ENCODE measurements around the gene TENM4.

TENM4 gene

DNA sequence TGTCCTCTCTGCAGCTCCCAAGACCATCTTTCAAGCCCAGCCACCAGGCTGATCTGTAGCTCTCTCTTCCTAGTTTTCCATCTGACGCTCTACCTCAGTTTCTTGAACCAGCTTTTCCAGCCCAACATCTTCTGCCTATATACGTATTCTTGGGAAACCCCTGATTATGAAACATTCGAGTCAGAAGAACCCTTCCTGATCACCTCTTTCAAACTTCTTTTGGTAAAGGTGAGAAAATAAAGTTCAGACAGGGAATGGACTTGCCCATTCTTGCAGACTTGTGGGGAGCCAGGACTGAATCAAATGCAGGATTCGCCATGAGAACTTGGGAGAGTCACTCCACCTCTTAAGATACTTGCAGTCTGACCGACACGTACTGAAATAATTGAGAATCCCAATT lies 696.6 kb downstream of the TENM4 start:
- no peak for DNase-seq (ENCODE audit: low read depth)

DNA sequence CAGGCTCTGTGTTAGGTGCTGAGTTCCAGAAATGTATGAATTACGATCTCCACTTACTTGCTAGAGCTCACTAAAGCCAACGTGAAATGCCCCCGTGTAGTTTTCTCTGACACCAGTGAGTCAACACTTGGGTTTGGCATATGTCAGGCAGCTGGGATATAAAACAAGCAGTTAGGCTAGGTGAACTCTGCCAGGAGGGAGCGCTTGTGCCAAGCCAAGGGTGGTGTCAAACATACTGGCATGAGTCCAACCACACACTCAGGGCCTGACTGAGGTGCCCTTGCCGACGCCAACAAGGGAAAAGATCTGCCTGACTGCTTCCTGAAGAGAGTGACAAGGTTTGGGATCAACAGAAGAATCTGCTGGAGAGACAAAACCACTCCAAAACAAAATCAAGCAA lies 698.4 kb downstream of the TENM4 start:
- DNase-seq (ENCODE audit: low read depth) = no peak

DNA sequence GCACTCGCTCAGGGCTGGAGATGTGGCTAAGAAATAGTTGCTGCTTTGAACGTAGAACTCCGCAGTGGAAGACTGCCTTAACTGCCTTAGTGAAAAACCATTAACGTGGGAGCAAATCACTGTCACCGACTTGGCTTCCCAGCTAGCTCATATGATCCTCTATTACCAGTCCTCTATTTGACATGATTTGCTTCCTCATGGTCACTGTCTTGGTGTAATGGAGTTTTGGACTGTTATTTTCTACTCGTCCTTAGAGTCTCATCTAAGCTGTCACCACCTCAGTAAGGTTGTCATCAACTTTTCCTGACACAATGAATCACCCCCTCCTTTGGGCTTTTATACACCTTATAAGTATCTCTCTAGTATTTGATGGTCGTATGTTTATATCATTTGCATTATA lies 699.1 kb downstream of the TENM4 start:
- no peak for DNase-seq (ENCODE audit: low read depth)

DNA sequence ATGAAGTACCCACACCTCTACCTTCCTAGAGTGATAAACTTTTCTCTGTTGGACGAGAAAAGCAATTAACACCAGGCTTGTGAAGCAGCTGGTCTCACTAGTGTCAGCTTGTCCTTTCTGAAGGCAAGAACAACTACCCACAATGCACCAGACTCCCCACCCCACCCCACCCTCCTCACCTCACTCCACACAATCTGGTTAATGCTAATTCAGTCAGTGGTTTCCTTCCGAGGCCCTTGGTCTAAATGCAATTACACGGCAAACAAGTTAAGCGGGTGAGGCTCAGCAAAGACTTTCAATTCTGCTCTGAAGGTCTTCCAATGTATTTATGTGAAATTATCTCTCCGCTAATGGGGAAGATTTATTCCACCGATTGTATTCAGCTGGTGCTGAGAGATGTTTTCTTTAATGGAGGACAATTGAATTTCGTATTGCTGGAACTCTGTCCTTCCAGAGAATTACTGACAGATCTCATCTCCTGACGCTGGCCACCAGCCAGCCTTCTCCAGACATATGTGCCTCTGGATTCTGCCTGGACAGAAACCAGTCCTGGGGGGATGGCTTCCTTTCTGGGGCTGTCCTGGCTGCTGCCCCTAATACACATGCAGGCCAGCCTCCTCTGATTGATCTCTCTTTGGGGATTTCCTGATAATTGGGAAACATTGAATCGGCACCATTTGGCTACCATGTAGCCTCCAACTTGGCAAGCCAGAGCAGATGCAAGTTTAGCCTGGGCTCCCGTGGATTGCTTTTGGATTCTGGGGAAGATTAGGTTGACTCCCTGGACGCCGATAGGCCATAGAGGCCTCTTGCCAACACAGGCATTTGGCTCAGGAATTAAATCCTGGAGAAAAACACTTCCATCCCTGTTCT lies 700.4 kb downstream of the TENM4 start:
- DNase-seq (ENCODE audit: low read depth) = no peak

DNA sequence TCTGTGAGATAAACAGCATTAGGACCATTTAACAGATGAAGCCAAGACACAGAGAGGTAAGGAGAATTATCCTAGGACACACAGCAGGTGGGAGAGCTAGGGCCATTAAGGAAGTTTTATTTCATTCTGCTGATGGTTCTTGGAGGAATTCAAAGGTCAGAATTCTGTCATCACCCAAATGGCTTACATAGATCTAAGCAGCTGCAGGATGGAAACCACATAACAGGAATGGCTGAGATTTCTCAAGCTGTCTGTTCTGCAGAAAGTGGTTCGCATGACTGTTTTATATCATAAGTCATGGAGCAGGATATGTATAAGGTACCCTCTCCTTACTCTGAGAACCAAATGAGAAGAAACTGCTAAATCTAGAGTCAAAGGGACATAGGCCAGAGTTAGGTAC lies 702.9 kb downstream of the TENM4 start:
- no peak for DNase-seq (ENCODE audit: low read depth)

DNA sequence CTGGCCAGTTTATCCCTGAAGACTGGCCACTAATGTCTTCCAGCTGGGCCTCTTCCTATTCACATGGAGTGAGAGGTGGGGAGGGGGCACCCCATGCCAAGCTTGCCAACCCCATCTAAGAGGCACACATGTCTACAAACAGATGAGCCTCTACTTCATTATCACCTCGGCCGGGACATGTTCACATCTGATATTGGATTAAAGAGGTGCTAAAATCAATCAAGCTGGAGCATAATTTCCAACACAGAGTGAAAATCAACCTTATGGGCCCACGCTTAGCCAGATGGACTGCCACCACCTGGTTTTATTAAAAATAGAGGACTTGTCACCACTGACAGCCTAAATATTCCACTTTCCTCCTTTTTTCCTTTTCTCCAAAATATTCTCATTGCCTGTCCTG lies 703.5 kb downstream of the TENM4 start:
- no peak for DNase-seq (ENCODE audit: low read depth)

DNA sequence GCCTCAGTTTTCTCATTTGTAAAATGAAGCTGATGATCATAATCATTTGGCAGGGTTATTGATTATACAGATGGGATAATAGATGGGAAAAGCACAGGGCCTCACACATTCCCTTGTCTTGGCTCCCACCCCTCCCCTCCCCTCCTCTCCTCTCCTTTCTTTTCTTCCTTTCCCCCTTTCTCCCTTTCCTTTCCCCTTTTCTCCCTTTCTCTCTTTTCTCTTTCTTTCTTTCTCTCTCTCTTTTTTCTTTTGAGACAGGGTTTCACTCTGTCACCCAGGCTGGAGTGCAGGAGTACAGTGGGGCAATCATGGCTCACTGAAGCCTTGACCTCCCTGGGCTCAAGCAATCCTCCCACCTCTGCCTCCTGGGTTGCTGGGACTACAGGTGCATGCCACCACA lies 705.1 kb downstream of the TENM4 start:
- no peak for DNase-seq (ENCODE audit: low read depth)

DNA sequence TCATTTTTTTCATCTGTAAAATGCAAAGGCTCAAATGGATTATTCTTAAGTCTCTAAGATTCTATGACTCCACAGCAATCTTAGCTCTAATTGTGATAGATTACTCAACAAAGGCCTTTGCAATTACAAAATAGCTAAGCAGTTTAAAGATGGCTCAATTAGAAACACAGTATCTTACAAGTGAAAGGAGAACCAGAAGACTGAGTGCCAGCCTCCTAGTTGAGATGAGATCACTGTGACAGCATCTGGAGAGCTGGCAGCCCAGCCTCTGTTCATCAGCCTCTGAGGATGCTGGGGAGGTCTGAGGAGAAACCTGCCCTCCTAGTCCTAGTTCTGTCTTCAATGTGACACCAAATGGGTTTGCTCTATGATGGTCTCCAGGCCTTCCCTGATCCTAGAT lies 707.8 kb downstream of the TENM4 start:
- no peak for DNase-seq (ENCODE audit: low read depth)

DNA sequence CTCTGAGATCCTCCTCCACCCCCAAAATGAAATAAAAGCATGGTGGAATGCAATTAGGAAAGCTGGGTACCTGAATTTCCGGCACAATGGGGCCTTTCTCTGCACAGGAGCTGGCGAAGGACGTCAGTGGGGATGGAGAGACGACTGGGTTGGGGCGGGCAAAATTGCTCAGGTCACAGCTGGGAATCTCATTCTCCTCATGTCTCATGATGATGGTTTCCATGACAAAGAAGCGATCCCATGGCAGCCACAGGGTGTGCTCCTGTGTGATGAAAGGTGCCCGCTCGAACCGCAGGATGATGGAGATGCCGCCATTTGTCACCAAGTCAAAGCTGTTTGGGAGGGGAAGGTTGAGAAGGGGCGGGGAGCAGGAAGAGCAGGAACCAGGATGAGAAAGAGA lies 708.6 kb downstream of the TENM4 start:
- DNase-seq (ENCODE audit: low read depth) = no peak

DNA sequence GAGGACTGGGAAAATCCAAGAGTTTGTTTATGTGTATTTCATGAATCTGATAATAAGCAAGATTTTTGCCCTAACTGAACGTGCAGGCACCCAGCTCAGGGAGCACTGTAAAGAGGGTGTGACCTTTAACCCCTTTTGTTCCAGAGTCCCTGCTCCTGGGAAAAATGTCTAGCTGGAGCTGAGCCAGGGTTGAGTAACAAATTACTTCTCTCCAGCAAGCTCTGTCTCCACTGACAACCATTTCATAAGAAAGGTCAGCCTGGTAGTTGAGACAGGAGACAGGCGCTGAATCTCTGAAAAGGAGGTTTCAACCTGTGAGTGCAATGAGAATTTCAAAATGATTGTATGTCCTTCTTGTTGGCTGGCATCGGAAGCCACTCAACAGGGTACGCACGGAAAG lies 709.8 kb downstream of the TENM4 start:
- no peak for DNase-seq (ENCODE audit: low read depth)

DNA sequence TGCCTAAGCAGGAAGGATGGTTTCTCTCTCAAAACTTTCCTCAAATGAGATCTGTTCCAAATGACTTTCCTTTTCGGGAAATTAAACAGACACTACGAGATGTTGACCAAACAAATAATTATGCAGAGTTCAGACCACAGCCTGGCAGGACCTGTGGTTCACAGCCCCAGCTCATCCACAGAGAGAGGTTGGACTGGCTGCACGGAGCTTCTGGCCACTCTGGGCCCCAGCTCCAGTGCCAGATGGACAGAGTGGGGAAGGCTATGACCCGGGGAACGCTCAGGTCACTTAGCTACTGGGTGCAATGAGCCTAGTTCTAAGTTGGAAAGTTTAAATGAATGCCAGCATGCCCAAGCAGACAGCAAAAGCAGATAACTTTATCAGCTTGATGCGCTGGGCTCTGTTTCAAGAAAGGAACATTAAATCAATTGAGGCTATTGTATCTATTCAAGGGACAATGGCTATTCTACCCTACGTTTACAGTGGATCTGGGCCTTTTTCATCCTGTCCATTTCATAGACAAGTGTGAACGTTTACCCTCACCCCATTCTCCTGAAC lies 710.5 kb downstream of the TENM4 start:
- DNase-seq (ENCODE audit: low read depth) = no peak

DNA sequence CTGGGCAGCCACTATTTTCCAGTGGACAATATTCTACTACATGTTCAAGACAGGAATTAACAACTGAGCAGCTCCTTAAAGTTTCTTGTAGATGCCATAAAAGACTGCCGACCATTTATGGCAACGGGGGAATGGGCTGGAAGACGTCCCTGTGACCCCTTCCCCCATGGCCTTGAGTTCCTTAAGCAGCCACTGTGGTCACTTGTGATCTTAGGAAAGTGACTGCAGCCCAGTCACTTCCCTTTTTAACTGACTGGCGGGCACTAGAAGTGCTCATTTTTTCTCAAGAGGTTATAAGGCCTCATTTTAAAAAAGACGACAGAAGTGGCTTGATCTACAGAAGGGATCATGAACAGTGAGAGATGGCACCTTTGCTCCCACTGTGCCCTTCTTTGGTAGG lies 713.0 kb downstream of the TENM4 start:
- no peak for DNase-seq (ENCODE audit: low read depth)

DNA sequence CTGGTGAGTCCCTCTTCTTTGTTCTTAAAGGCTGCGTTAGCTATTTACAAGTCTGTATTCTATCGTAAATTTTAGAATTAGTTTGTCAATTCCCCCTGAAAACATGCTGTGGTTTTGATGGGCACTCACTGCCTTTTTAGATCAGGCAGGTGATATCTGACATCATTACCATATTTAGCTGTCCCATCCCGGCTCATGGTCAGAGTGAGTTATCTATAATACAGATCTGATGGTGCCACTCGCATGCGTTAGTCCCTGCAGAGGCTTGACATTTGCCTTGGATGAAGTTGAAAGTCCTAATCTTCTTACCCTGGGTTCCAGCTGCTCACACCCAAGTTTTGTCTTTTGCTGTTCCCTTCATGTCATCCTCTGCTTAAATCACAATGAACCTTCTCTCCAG lies 715.6 kb downstream of the TENM4 start:
- no peak for DNase-seq (ENCODE audit: low read depth)

DNA sequence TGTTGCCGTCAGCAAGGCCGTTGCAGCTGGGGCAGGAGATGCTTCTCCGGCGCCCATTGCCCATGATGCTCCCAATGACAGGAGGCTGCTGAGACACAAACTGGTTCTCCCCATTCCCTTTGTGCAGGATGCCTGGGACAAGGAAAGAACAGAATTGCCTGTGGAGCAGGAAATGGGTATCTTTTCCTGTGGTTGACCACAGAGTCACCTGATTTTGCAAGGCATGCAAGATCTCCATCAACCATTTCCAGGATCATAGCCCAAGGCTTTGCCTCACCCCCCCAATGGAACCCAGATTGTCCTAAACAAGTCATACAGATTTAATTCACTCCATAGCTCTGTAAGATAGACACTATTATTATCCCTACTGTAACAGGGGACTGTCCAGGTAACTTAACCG lies 718.0 kb downstream of the TENM4 start:
- DNase-seq (ENCODE audit: low read depth) = no peak

DNA sequence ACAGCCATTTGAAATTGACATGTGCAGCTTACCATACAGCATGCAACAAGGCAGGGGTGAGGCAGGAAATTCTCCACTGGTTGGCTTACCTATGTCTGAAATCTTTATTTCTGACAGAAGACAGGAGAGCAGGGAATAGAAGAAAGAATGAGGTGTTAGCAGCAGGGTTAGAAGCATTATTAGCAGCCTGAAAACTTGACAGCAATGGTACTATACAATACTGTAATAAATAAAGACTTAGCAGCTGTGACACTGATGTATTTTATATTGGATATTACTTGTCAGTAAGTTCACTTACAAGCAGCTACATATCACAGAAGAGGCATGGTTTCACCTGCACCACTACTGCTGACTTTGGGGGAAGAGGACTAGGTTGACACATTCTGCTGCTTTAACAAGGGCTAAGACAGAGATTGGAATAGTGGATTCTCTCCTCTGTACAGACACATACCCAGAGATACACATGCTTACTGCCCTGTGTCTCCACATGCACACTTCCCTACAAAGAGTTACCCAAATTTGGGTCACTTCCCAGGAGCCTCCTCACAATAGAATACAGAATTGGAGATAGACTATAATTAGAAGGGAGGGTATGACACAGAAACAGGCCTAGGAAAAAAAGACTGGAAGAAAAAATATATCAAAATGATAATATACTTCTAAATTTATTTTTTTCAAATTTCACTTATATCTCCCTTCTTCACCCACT lies 720.4 kb downstream of the TENM4 start:
- no peak for DNase-seq (ENCODE audit: low read depth)

DNA sequence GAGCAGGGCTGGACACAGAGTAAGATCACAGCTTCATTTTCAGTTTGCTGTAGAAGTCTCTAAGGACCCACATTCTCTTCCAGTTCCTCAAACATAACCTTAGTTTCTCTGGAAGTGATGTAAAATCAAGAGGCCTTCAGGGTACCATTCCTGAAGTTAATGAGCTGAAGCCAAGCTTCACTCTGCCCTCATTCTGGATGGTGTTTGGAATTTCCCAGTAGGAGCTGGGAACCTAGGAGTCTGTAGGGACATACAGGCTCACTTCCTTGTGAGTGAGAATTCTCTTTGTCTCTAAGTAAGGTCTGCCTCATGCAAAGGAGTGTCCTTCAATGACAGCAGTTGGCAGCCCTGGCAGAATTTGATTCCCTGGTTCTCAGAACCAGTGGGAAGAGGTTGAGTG lies 723.8 kb downstream of the TENM4 start:
- DNase-seq (ENCODE audit: low read depth) = no peak

DNA sequence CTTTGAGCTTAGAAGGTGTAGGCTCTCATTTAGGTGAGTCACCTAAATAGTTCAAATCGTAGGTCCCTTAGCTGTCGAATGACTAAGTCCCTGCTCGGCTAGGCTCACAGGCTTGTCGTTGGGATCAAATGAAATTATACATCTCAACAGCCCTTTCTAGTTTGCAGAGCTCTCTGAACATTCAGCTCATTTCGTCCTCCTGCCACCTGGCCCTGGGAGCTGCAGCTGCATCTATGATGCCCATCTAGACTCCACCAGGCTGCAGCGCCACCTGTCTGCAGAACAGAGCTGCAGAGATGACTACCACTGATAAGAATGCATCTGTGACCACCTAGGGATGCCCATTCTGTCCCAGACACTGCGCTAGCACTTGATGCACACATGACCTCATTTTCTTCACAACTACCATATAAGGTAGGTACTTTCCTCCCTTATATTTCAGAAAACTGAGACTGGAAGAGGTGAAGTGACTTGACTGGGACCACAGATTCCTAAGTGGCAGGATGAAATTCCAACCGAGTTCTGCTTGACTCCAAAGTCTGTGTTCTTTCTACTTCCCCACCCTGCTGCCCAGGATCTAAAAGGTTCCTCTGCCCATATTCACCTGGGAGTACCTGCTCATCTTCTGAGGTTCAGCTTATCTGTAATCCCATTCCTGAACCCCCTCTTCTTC lies 725.1 kb downstream of the TENM4 start:
- peak; percentile 54 for DNase-seq (ENCODE audit: low read depth)

DNA sequence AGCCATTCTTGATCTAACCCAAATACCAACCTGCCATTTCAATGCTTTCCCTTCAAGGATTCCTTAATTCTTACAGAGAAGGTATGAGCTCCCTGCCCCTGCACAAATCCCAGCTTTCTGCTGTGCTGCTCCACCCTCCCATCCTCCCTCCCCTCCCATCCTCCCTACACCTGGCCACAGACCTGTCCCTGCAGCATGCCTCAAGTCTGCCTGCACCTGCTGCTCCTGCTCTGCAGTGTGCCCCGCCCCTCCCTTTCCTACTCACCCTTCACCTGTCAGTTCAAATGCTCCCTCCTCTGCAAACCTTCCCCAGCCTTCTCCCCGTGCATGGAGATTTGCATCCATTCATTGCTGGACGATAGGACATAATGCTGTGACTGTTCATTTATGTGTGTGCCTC lies 726.3 kb downstream of the TENM4 start:
- no peak for DNase-seq (ENCODE audit: low read depth)

DNA sequence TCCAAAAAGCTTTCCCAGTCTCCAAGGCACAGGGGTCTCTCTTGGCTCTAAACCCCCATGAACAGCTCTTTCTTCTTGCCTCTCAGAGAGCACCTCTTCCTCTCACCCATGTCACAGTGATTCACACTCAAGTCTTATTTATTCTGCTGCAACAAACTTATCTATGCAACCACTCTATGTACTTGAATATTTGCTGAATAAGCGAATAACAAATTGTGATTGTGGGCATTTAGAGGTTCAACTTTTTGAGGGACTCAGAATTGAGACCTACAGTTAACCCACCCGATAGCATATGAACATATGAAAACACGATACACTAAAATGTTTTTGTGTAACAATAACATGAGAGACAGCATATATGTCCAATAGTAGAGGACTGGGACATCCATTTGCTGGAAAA lies 729.1 kb downstream of the TENM4 start:
- no peak for DNase-seq (ENCODE audit: low read depth)

DNA sequence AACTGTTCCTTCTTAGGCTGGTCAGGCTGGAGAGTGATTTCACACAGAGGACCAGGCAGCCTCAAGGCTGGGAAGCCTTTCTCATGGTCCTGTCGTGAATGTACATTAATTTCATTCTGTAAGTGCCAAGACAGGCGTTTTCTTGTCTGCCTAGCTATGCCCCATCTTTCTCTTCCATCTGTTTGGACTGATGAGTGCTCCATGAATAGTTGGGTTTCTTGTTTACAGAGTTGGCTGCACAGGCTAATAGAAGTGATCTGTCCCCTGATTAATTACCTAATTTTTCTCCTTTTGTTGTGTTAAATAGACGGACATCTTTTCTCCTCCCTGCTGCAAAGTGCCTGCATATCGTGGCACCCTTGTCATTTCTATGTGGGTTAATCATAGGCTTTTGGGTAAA lies 730.4 kb downstream of the TENM4 start:
- DNase-seq (ENCODE audit: low read depth) = no peak

DNA sequence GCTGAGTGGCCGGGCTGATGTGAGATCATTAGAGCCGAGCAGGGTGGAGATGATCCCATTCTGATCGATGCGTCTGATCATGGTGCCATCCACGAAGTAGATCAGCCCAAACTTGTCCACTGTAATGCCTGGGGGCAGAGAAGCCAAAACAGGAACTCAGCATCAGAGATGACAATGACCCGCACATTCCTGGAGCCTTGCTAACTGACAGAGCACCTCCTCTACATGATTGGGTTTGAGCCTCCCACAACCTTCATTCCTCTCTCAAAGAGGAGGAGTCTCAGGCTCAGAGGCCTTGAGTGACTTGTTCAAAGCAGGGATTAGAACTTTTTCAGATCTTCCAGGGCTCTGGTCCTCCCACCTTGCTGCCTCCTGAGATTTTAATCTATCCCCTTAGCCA lies 732.4 kb downstream of the TENM4 start:
- DNase-seq (ENCODE audit: low read depth) = no peak

DNA sequence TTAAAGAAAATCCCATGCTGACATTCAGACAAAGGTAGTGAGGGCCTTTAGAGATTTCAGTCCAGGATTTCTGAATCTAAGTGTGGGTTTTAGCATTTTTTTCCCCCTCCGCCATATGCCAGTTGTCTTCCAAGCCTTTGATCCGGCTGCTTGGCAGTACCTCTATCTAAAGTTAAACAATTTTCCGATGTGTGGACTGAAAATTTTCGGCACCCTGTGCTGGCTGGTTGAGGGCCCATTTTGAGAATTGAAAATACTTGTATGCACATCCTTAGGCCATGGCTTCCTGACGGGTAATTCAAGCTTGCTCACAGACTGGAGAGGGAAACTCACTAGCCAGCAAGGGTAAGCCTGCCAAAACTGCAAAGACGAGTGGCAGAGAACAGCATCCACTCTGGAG lies 734.3 kb downstream of the TENM4 start:
- no peak for DNase-seq (ENCODE audit: low read depth)

DNA sequence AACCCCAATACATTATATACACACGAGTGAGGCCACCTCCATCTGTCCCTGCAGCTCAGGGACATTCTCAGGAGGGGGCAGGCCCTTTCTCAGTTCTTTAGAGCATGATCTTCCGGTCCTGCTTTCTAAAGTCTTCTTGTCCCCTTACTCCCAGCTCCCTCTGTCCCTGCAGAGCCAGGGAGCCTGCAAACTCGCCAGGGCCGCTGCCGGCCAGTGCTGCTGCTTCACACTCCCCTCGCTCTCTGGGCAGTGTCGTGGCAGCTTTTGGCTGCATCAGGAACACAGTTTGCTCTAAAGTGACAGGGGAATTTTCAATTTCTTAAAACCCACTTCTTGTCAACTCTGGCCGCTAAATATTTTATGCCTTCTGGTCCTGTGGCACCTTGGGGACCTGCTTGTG lies 736.0 kb downstream of the TENM4 start:
- no peak for DNase-seq (ENCODE audit: low read depth)
